ENCODE measurements around the gene MMP24. TPM values are rescaled to one million over a fixed set of nuclear protein-coding genes. Genes with fewer than 3 reads are reported as not detected.

Gene MMP24
- polyA plus RNA-seq, 1 of the 3 experiments (the other 2 are of a cell fraction), result 18.1 TPM

- H3K27me3 ChIP-seq (ENCODE audit: insufficient read depth), result no peaks in the 10 kb centered on the region
- H3K4me3 ChIP-seq (ENCODE audit: low read depth in 2 of 2, low read length in 1 of 2), result no peak overlapping the region
- no peak overlapping the region for H2AFZ ChIP-seq (ENCODE audit: low read depth)
- 89% methylated on average over 12 of the region's 12 CpGs for WGBS (ENCODE audit: low lambda C conversion rate)
- TF ChIP-seq RAD21 (IDR thresholded peaks at IDR 0.05; ENCODE audit: low read length) (no peak), FOXM1 (IDR thresholded peaks at IDR 0.05; ENCODE audit: low read depth) (no peak), TCF12 (IDR thresholded peaks at IDR 0.05) (no peak), NRF1 (IDR thresholded peaks at IDR 0.05; ENCODE audit: low read depth, low read length) (no peak), PBX3 (IDR thresholded peaks at IDR 0.05) (no peak), EZH2phosphoT487 (IDR thresholded peaks at IDR 0.05; ENCODE audit: borderline replicate concordance, low read depth) (no peak), JUND (IDR thresholded peaks at IDR 0.05) (no peak), MXI1 (IDR thresholded peaks at IDR 0.05; ENCODE audit: low read depth, low read length) (no peak), FOSL2 (IDR thresholded peaks at IDR 0.05; ENCODE audit: borderline replicate concordance, low read depth) (no peak), ELF1 (IDR thresholded peaks at IDR 0.05) (no peak), YY1 (IDR thresholded peaks at IDR 0.05; ENCODE audit: low read depth) (no peak), ZBTB33 (IDR thresholded peaks at IDR 0.05; ENCODE audit: borderline replicate concordance, low read depth) (no peak), CHD2 (IDR thresholded peaks at IDR 0.05; ENCODE audit: low read length, partially characterized antibody) (no peak), RFX5 (IDR thresholded peaks at IDR 0.05; ENCODE audit: low read length) (no peak)
- TF ChIP-seq, protein P1, sequence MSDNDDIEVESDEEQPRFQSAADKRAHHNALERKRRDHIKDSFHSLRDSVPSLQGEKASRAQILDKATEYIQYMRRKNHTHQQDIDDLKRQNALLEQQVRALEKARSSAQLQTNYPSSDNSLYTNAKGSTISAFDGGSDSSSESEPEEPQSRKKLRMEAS (IDR thresholded peaks at IDR 0.05; ENCODE audit: low read depth), result no peak
- H3K9me2 ChIP-seq, result no peaks in the 10 kb centered on the region
- ChIA-PET POLR2A (no interaction called here), CTCF (interaction anchor here (1.2 kb wide), 1 partner anchor 13 kb away, joined by 3 read pairs; no protein-coding TSS in a partner anchor)
- no peak overlapping the region for H3K27ac ChIP-seq (ENCODE audit: low read depth in 2 of 2, low read length in 1 of 2)
- no peaks in the 10 kb centered on the region for H3F3A ChIP-seq (replicated peaks; ENCODE audit: insufficient read depth)
- no peak overlapping the region for H3K9ac ChIP-seq
- no peaks in the 10 kb centered on the region for H4K20me1 ChIP-seq (ENCODE audit: insufficient read depth)
- no peaks in the 10 kb centered on the region for H3K79me2 ChIP-seq (ENCODE audit: insufficient read depth)
- H3K36me3 ChIP-seq (replicated peaks in 1 of 2; ENCODE audit: control insufficient read depth in 1 of 2, insufficient read depth in 2 of 2, low read length in 1 of 2), result no peaks in the 10 kb centered on the region
- no peaks in the 10 kb centered on the region for H3K9me3 ChIP-seq
- no peaks in the 10 kb centered on the region; a peak in 1 of 4 replicates for H3K4me1 ChIP-seq (ENCODE audit: control insufficient read depth in 1 of 2, insufficient read depth in 2 of 2, low read depth in 1 of 2, low read length in 1 of 2)
- no peak overlapping the region for H3K4me2 ChIP-seq
- no peak for DNase-seq
Measured at GRCh38 chr20:35246723-35247122, 20.2 kb downstream of the MMP24 start.

DNA sequence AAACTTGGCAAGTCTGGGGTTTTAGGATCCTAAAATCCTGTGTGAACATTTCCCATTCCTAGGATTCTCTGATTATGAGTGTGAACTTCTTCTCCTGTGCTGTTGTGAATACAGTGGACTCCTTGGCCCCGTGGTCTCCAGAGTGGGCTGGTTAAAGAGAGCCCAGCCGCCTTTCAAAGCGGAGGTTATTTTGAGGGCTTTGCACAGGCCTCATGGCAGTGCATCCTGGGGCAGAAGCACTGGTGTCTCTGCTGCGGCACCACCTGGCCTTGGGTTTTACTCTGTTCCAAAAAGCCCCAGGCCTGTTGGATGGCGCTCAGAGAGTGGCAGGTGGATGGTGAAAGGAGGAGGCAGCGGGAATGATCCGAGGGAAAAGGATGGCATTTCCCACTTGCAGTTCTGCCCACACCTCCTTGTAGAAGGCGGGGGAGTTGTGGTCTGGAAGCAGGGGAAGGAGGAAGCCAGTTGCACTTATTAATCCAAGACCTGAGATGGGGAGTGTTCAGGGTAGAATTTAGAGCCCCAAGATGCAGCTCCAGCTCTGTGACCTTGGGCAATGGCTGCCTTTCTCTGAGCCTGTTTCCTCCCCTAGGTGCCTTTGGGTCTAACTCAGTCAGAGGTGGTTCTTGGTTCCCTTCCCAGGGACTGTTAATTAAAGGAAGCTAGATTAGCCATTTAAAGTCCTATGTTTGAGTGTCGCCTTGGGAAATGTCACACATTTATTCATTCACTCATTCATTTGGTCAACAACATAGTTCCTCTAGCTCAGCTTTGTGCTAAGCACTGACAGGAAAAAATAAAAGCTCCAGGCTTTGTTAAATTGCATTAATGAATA is 22.4 kb downstream of the MMP24 start:
- ChIA-PET POLR2A (no interaction called here), CTCF (interaction anchor here (0.9 kb wide), 1 partner anchor 104 kb away, joined by 3 read pairs; no protein-coding TSS in a partner anchor)
- Histone ChIP-seq H3K9ac (no peak overlapping the region), H3K4me3 (ENCODE audit: low read depth in 2 of 2, low read length in 1 of 2) (no peak overlapping the region), H3K4me2 (no peak overlapping the region), H3K9me3 (no peaks in the 10 kb centered on the region), H3F3A (replicated peaks; ENCODE audit: insufficient read depth) (no peaks in the 10 kb centered on the region), H4K20me1 (ENCODE audit: insufficient read depth) (no peaks in the 10 kb centered on the region), H2AFZ (ENCODE audit: low read depth) (no peak overlapping the region), H3K9me2 (no peaks in the 10 kb centered on the region), H3K79me2 (ENCODE audit: insufficient read depth) (no peaks in the 10 kb centered on the region), H3K27me3 (ENCODE audit: insufficient read depth) (no peaks in the 10 kb centered on the region), H3K36me3 (replicated peaks in 1 of 2; ENCODE audit: control insufficient read depth in 1 of 2, insufficient read depth in 2 of 2, low read length in 1 of 2) (no peaks in the 10 kb centered on the region), H3K4me1 (ENCODE audit: control insufficient read depth in 1 of 2, insufficient read depth in 2 of 2, low read depth in 1 of 2, low read length in 1 of 2) (no peaks in the 10 kb centered on the region; a peak in 1 of 4 replicates), H3K27ac (ENCODE audit: low read depth in 2 of 2, low read length in 1 of 2) (no peak overlapping the region)
- TF ChIP-seq USF2 (IDR thresholded peaks at IDR 0.05; ENCODE audit: borderline replicate concordance, low read depth, low read length) (no peak), RAD21 (IDR thresholded peaks at IDR 0.05; ENCODE audit: low read length) (no peak), SIN3A (IDR thresholded peaks at IDR 0.05; ENCODE audit: borderline replicate concordance, low read depth, low read length) (no peak)
- WGBS (ENCODE audit: low lambda C conversion rate), result 89% methylated on average over 8 of the region's 9 CpGs
- DNase-seq, result no peak

Measured in SK-N-SH (cell line).